NCI-H1048 (cell line): ENCODE data around the gene ENTPD6.

Source experiments
- DNase-seq: peaks from one replicate; lab custom pipeline; 2025; lab: John Stamatoyannopoulos, UW

ENTPD6 gene

DNA sequence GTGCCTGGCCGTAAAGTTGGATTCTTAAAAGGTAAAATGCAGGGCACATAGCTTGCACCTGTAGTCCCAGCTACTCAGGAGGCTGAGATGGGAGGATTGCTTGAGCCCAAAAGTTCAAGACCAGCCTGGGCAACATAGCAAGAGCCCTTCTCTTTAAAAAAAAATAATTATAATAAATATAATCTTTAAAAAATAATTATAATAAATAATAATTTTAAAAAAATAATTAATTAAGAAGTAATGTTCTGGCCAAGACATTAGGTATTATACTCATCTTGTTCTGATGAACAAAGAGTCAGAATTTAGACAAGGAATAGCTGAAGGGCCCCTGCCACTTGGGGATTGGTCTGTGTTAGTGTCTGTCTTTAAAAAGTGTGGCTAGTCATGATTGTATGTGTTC is 13.9 kb downstream of the ENTPD6 start:
- no peak for DNase-seq

- no peak for DNase-seq
Observed at GRCh38 chr20:25209911-25210310, 14.4 kb downstream of the ENTPD6 start.

- DNase-seq, result no peak
Observed at GRCh38 chr20:25211273-25211672, 15.8 kb downstream of the ENTPD6 start.

DNA sequence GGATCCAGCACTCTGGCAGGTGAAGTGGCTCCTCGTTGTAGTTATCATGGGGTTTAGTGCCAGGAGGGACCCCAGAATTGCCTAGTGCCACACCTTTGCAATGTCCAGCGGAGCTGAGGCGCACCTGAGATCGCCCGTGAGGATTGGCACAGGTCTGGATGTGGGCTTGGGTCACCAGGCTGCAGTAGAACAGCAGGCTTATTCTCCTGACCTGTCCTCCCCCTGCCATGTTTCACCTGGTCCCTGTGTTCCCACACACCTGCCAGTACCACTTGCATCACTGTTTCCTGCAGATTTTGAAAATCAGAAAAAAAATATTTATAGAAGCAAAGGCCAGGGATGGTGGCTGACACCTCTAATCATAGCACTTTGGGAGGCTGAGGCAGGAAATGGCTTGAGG is 16.7 kb downstream of the ENTPD6 start:
- DNase-seq, result no peak

DNA sequence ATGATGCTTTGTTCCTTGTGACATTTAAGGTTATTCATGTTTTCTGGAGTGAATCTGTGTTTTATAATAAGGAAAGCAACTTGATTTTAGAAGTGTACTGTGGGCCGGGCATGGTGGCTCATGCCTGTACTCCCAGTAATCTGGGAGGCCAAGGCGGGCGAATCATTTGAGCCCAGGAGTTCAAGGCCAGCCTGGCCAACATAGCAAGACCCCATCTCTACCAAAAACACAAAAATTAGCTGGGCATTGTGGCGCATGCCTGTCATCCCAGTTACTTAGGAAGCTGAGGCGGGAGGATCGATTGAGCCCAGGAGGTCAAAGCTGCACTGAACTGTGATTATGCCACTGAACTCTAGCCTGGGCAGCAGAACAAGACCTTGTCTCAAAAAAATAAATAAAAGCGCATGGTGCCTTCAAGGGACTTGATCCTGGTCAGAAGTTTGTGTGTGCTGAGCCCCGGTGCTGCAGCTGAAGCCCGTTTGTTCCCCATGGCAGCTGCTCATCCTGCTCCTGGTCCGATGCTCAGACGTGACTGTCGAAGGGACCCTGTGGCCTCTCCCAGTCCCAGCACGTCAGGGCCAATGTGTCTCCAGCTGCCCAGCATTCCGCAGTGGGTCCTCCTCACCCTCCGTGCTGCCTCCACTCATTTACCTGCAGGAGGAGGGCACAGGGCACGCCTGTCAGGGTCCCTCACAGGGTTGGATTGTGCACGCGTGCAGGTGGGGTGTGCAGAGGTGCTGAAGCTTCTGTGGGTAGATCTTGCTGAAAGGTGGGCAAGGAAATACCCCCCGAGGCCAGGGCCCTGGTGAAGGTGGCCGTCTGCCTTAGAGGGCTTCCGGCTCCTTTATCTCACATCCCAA is 18.3 kb downstream of the ENTPD6 start:
- no peak for DNase-seq

DNA sequence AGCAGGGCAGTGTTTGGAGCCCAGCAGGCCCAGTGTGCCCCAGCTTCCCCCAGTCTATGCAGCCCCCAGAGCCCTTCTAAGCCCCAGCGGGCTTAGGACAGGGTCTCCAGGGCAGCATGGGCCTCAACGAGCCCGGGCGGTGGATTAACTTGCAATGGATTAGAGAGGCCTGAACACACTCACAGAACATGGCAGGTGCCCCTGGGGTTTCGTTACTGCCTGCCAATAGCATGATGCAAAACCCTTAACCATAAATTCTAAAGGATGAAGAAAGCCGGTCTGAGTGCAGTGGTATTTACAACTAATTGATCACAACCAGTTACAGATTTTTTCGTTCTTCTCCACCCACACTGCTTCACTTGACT is 18.9 kb downstream of the ENTPD6 start:
- no peak for DNase-seq

GRCh38 chr20:25214819-25215218 is 19.3 kb downstream of the ENTPD6 start:
- DNase-seq, result no peak

DNA sequence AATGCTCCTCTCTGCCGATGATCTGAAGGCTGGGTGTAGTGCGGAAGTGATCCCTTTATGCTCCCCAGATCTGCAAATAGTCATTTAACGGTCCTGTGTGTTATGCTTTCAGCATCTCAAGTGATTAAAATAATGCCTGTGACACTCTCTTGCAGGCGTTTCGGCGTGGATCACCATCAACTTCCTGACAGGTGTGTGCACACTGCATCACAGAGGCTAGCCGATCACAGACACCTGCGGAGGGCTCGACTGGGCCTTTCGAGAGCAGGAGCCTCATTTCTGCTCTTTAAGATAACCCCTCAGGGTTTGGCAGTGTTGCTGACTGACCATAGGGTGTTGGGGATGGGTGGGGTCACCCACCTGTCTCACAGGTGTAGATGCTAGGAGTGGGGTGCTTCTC is 20.0 kb downstream of the ENTPD6 start:
- DNase-seq, result no peak

GRCh38 chr20:25216199-25216945 is 20.9 kb downstream of the ENTPD6 start:
- no peak for DNase-seq

GRCh38 chr20:25217161-25218108 is 21.9 kb downstream of the ENTPD6 start:
- no peak for DNase-seq

DNA sequence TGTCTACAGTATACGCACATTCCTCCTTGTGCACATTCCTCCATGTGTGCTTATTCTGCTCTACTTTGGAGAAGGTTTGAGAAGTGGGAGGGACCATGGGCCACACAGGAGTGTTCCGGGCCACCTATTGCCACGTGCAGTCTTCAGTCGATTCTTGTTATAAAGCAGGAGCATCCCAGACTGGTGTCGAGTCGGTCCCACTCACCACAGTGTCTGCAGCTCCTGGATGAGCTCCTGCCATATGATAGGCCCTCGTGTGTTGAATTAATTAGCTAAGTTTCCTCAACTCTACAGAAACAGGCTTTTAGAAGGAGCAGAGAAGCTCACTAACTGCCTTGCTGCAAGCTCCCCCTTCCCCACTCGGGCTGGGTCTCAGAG is 22.6 kb downstream of the ENTPD6 start:
- DNase-seq, result no peak

GRCh38 chr20:25218492-25218891 is 23.0 kb downstream of the ENTPD6 start:
- no peak for DNase-seq

DNA sequence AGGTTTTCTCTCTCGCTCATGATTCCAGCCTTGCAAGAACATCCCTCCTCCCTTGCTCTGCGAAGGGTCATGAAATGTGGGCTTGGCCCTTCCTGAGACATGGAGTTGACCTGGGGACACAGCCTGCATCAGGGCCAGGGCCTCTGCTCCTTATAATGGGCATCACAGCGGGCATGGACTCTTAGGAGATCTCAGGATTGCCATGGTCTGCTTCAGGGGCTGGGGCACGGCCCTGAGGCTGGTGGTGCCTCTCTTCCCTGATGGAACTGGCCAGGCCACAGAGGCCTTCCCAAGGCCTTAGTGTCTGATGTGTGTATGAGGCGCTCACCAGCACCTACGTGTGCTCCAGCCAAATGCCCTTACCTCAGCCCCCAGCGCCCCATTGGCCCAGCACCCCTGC is 23.9 kb downstream of the ENTPD6 start:
- no peak for DNase-seq

- DNase-seq, result no peak
Observed at GRCh38 chr20:25220021-25220730, 24.7 kb downstream of the ENTPD6 start.

GRCh38 chr20:25220810-25221591 is 25.5 kb downstream of the ENTPD6 start:
- DNase-seq, result no peak

DNA sequence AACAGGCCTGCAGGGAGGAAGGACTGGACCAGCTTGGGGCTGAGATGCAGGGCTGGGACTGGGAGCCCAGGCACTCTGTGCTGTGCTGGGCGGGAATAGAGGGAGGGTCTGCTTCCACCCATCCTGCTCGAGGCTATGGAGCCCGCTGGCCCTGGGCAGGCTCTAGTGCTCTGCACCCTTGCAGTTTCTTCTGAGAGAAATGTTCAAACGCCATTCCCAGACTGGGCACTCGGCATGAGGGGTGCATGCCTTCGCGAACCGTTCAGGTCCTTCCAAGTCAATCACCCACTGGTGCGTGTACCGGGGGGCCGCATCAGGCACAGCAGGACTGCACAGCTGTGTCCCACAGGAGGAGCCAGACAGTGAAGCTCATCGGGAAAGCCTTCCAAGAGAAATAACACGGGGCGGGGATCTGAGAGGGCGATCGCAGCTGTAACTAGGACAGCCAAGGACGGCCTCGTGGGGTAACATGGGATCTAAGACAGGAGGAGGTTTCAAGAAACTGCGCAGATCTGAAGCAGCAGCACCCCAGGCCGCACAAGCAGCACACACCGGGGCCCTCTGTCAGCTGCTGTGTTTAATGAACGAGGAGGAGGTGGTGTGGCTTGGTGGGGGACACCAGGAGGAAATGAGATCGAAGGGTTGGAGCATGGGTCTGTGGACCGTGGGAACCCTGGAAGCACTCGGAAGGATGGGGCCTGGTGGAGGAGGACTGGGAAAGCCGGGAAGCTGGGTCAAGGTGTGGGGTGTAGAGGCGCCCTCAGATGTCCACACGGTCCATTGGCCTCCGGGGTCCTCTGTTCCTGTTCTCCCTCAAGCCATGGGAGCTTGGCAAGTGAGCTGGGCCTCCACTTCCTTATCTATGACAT is 26.3 kb downstream of the ENTPD6 start:
- DNase-seq, result no peak

DNA sequence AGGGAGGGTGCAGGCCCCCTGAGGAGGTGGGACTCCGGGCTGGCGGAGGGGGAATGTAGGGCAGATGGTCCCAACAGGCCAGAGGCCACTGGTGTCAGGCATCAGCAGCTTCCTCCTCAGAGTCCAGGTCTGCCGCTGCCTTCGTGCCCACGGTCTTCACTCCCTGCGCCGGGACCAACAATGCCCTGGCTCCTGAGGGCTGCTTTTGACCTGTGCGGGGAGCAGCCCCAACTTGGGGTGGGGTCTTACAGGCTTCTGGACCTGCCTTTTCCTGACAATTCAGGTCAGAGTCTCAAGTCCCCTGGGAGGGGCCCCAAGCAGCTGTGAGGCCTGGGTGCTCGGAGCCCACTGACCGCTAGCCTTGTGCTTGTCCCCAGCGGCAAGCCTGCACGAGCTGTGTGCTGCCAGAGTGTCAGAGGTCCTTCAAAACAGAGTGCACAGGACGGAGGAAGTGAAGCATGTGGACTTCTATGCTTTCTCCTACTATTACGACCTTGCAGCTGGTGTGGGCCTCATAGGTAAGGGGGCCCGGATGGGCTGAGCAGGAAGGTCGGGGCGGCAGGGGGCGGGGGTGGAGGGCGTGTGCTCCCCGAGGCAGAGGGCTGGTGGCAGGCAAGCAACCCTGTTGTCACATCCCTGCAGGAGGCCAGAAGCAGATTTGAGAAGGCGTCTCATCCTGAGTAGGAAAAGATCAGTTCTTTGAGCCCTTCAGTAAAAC is 27.1 kb downstream of the ENTPD6 start:
- no peak for DNase-seq

GRCh38 chr20:25223179-25223661 is 27.7 kb downstream of the ENTPD6 start:
- no peak for DNase-seq
